GM18907 (cell line): Measurements from ENCODE around the gene DSCAML1.

Source experiments
- ATAC-seq: cut with Tn5 transposase; IDR thresholded peaks from one replicate; pipeline ENCODE4 v1.9.1; 2021; ENCODE audit warnings: mild to moderate bottlenecking, moderate library complexity; ENCODE audit not compliant: unreplicated experiment

DSCAML1 gene

GRCh38 chr11:117671370-117671769 is 125.6 kb downstream of the DSCAML1 start:
- no peak for ATAC-seq

GRCh38 chr11:117670924-117671323 is 126.1 kb downstream of the DSCAML1 start:
- no peak for ATAC-seq

DNA sequence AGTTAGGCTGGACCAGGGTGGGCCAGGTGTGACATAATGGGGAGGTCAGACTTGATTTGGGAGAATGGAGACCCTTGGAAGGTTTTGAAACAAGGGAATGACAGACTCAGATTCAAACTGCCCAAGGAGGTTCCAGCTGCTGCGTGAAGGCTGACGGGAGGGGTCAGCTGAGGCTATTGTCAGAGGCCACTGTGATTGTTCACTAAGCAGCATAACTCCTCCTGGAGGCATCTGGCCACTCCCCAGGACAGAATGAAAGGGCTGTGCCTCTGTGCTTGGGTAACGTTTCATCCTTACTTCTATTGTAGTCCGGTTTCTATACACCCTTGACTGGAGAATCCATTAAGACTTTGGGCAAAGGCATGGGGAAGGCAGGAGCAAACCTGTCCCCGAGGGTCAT is 126.6 kb downstream of the DSCAML1 start:
- no peak for ATAC-seq

DNA sequence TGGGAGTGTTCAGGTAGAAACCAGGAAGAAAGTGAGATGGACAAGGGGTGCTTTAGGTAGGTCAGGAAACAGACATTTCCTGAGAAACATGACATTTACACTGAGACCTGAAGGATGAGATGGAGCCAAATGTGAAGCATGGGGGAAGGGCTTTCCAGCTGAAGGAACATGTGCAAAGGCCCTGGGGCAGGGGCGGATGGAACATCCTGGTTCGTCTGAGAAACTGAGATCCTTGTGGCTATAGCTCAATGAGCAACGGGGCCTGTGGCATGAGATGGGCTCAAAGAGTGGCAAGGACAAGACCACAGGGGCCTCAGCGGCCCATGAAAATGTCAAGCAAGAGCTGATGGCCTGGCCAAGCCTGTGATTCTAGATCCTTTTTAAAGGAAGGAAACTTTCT is 127.4 kb downstream of the DSCAML1 start:
- ATAC-seq, result no peak

DNA sequence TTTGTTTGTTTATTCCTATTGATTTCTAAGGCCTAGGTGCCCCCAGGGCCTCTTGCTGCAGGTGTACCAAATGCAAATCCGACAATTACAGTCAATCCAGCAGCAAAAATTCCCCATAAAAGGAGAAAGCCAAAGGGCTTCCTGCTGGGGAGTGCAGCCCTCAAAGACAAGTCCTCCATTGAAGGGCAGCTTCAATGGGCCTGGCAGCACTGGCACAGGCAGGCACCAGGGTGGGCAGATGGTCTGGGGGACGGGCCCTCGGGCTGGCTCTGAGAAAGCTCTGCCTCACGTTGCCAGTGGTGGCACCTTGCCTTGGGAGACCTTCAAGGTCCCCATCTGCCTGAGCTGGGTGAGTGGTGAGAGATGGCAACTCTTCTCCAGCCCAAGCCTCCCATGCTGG is 128.0 kb downstream of the DSCAML1 start:
- no peak for ATAC-seq

DNA sequence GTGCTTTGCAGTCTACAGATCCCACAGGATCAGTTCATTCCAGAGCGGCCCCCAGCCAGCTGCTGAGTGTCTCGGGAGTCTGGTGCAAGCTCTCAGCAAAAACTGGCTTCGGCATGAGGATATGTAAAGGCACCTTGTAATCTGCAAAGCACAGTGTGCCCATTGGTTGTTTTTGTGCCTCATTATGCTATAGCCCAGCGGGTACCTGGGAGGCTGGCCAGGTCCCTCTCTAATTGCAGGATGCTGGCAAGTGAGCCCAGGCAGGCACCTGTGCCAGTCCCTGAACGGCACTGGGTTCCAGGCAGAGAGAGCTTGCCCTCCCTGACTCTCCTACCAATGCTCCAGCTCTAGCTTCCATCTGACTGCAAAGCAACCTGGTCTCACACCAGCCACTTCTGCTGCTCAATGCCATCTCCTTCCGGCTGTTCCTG is 128.7 kb downstream of the DSCAML1 start:
- ATAC-seq, result no peak

DNA sequence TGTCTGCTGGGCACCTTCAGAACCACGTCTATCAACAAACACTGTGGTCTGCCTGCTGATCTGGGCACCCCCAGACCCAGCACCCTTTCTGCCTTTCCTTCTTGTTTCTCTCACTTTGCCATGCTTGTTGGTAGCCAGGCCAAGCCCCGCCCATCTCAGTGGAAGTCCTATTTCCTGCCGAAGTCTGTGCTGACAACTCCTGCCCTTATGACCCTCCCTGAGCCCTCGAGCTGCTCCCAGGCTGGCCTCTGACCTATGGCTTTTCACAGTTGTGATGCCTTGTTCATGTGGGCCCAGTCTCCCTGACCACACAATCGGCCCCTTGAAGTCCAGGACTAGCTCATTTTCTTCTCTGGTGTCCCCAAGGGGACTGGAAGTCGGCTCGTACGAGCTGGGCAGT is 132.1 kb downstream of the DSCAML1 start:
- no peak for ATAC-seq

DNA sequence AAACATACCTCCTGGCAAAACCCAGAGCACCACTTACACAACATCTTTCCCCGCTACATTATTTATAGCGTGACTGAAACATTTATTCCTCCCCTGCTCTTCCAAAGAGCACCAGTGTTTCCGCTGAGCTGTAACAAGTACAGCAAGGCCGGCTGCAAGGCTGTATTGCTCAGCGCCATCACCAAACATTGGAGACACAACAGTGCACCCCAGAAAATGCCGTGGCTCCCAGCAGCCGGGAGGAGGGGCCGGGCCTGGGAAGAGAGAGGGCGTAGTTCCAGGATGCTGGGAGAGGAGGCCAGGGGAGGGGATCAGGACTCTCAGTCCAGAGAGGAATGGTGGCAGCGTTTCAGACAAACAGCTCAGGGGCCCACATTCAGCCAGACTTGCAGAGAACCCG is 133.2 kb downstream of the DSCAML1 start:
- no peak for ATAC-seq

GRCh38 chr11:117663414-117663813 is 133.6 kb downstream of the DSCAML1 start:
- ATAC-seq, result no peak

DNA sequence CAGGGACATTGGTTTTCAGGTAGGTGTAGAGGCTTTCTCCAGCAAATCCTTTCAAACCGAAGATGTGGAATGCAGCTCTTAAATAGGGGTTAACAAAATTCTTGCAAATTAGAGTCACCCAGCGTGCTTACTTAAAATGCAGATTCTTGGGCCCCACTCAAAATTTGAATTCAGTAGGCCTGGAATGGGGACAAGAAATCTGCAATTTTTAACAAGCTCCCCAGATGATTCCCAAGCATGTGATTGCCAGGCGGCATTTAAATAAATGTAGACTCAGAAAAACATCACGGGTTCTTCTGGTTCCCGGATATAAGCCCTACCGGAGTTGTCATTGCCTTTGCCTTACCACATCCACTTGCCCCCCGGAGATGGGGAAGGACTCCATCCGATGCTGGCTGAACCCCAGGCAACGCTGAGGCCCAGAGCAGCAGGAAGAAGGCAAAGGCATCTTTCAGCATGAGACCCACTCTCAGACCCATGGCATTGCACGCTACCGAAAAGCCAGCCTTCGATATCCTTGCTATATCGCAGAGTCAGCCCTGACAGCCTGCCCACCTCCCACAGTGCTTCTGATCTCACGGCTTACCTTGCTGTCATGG is 134.2 kb downstream of the DSCAML1 start:
- ATAC-seq, result no peak

DNA sequence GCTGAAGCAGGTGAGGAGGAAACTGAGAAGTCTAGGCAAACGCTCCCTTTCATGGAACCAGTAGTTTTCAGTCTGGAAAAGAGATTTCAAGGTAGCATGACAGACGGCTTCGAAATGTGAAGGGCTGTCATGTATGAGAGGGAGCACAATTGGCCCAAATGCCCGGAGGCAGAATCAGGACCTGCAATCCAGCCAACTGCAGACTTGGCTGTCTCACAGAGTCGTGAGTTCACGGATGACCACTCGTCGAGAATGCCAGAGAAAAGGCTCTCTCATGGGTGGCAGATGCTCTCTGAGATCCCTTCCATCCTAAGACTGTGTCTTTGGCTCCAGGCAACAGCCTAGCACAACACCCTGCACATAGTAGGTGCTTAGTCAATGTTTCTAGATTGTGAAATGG is 134.8 kb downstream of the DSCAML1 start:
- no peak for ATAC-seq

DNA sequence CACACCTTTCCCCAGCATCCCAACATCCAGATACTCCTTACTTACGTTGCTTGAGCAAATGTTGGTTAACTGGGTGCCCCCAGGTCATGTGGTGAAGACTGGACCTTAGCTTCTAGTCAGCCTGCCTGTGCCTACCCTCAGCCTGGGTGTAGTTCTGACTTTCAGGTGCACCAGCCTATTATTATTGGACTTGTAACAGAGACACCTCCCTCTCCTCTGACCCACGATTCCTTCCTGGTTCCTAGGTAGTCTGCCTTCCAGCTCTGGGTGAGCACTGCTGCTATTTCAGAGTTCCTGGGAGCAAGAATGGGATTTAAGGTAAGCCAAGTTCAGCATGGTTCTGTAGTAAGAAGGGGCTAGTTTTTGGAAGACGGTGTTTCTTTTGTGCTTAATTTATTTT is 138.2 kb downstream of the DSCAML1 start:
- no peak for ATAC-seq

DNA sequence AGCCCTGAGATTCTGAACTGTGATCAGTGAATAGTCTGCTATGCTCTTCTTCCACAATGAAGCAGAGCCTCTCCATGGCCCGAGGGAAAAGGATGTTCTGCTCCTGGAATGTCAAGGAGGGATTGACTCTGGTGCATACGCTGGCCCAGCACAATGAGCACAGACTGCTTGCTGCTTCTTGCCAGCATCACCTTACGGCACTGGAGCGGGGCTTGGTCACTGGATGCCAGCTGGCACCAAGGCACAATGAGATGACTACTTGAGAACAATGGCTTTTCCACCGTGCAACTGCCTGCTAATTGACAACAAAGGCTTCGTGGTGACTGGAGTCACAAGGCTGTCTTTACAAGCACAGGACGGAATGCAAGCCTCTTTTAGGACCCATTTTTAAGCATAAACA is 139.2 kb downstream of the DSCAML1 start:
- no peak for ATAC-seq

DNA sequence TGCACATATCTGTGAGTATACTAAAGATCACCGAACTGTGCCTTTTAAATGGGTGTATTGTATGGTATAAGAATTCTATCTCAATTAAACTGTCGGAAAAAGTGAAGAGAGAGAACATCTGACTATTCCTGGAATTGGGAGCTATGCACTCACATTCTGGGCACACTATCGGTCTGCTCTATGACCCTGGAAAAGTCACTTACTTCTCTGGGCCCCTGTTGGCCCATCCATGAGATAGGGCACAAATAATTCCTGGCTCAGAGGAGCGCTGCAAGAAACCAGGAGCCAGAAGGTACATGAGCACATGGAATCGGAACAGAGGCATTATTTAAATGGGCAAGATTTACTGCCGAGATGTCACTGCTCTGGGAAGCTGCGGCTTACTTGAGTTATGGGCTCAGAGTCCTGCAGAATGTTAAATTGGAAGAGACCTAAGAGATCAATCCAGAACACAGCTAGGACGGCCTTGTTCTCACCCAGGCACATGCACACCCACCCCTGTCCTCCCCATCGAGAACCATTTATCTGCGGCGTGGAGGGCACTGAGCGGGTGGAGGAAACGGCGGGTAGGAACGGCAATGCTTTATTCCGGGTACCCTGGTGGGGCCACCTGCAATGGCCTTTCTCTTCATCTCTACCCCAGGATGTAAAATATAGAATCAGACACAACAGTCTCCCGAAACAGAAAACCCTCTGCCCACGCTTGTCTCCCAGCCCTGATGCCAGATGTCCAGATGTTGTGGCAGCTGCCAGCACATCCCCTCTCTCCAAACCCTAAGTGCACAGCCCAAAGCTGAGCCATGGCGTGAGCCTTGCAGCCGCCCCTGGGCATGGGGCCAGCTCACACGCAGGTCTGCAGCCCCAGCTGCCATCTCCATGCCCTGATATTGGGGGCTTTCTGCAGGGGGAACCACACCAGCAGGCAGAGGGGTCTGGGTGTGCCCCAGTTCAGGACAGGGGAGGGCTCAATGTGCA is 142.4 kb downstream of the DSCAML1 start:
- ATAC-seq, result no peak

GRCh38 chr11:117652521-117652920 is 144.5 kb downstream of the DSCAML1 start:
- ATAC-seq, result no peak

DNA sequence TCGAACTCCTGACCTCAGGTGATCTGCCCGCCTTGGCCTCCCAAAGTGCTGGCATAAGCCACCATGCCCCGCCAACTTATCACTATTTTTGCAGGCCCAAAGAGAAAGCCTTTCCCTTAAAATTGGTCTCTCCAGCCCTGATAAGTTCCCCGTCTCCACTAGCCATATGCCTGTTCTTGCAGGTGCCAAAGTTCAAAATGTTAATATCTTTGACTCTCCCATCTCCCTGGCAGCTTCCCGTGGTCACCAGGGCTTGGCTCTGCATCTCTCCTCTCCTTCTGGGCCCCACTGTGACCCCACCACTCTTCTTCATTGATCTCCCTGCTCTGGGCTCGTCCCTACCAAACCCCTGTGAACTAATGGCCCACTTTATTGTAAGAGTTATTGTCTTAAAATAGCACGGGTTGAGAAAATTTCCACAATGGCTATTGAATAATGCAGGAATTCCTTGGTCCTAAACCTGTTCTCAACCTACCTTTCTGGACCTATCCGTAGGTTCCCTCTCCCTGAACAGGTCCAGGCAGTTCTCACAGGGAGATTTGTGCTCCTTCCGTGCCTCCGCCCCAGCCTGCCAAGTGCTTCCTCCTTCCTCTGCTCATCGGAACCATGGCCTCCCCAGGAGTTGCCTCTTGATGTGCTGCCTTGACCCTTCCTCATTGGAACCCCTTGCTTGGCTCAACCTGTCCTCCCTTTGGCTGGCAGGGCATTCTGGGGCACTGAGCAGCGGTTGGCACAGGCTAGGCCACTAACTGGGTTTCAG is 147.5 kb downstream of the DSCAML1 start:
- ATAC-seq, result no peak

- ATAC-seq, result no peak
Measured at GRCh38 chr11:117647872-117648271, 149.1 kb downstream of the DSCAML1 start.

GRCh38 chr11:117647207-117647606 is 149.8 kb downstream of the DSCAML1 start:
- ATAC-seq, result no peak

GRCh38 chr11:117646411-117646810 is 150.6 kb downstream of the DSCAML1 start:
- no peak for ATAC-seq

GRCh38 chr11:117644403-117645155 is 152.4 kb downstream of the DSCAML1 start:
- ATAC-seq, result no peak
